ENCODE measurements around the gene ELMO3.
A peak's percentile ranks its signal among the peaks of the same experiment; 100 is the strongest.

ELMO3 gene, protein sequence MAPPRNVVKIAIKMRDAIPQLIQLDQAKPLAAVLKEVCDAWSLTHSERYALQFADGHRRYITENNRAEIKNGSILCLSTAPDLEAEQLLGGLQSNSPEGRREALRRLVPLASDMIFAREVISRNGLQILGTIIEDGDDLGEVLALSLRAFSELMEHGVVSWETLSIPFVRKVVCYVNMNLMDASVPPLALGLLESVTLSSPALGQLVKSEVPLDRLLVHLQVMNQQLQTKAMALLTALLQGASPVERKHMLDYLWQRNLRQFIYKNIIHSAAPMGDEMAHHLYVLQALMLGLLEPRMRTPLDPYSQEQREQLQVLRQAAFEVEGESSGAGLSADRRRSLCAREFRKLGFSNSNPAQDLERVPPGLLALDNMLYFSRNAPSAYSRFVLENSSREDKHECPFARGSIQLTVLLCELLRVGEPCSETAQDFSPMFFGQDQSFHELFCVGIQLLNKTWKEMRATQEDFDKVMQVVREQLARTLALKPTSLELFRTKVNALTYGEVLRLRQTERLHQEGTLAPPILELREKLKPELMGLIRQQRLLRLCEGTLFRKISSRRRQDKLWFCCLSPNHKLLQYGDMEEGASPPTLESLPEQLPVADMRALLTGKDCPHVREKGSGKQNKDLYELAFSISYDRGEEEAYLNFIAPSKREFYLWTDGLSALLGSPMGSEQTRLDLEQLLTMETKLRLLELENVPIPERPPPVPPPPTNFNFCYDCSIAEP

GRCh38 chr16:67199011-67199807 lies at the start of gene ELMO3:
Gene ELMO3 (plus strand): TSS chr16:67199131. CDS start chr16:67199327, 196 bp downstream.
- TF ChIP-seq, protein P1, sequence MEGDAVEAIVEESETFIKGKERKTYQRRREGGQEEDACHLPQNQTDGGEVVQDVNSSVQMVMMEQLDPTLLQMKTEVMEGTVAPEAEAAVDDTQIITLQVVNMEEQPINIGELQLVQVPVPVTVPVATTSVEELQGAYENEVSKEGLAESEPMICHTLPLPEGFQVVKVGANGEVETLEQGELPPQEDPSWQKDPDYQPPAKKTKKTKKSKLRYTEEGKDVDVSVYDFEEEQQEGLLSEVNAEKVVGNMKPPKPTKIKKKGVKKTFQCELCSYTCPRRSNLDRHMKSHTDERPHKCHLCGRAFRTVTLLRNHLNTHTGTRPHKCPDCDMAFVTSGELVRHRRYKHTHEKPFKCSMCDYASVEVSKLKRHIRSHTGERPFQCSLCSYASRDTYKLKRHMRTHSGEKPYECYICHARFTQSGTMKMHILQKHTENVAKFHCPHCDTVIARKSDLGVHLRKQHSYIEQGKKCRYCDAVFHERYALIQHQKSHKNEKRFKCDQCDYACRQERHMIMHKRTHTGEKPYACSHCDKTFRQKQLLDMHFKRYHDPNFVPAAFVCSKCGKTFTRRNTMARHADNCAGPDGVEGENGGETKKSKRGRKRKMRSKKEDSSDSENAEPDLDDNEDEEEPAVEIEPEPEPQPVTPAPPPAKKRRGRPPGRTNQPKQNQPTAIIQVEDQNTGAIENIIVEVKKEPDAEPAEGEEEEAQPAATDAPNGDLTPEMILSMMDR (IDR thresholded peaks at IDR 0.05; ENCODE audit: extremely low read depth, insufficient read depth, missing control alignments) = no peak
- in situ Hi-C loops (cut with MboI; ENCODE audit: low pct_unique_long_range_greater_than_20kb, low sequenced_read_pairs, unreplicated experiment) = no loop called here
- DNase-seq (ENCODE audit: low spot score) = no peak

DNA sequence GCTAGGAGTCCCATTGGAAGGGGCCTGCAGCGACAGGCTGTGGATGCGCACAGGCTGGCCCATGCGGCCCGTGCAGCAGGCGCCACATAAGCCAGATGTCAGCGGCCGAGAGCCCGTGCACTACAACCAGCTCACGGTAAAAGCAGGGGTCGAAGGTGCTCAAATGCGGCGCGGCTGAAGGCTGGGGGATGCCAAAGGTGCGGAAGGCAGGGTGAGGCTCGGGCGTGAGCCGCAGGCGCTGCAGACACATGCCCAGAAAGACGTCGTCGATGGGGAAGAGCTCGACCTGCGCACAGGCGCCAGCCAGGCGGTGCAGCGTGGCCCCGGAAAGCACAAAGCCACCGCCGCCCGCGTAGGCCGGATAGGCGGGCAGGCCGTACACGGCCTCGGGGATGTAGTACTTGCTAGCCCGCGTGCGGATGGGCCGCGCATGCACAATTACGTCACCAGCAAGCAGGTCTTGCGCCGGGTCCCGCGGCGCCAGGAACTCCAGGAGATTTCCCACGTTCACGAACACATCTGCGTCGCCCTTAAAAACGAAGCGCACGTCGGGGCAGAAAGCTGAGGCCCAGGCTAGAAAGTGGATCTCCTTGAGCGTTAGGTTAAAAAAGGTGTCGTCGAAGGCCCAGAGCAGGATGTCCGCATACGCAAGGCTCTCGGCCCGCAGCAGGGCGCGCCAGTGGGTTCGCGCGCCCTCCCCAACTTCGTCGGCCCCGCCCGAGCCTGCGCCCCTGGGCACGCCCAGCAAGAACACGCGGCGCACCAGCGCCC lies 49.5 kb upstream of the ELMO3 start:
- DNase-seq (ENCODE audit: low spot score) = peak; percentile 16
- TF ChIP-seq, protein P1 (IDR thresholded peaks at IDR 0.05; ENCODE audit: extremely low read depth, insufficient read depth, missing control alignments) = no peak
- in situ Hi-C loops (cut with MboI; ENCODE audit: low pct_unique_long_range_greater_than_20kb, low sequenced_read_pairs, unreplicated experiment) = loop anchor here (10.0 kb wide), 1 partner anchor 135 kb away; no protein-coding TSS in a partner anchor

- DNase-seq (ENCODE audit: low spot score) = peak; percentile 86
- in situ Hi-C loops (cut with MboI; ENCODE audit: low pct_unique_long_range_greater_than_20kb, low sequenced_read_pairs, unreplicated experiment) = loop anchor here (10.0 kb wide), 1 partner anchor 135 kb away; no protein-coding TSS in a partner anchor
- TF ChIP-seq, protein P1 (IDR thresholded peaks at IDR 0.05; ENCODE audit: extremely low read depth, insufficient read depth, missing control alignments) = peak; percentile 16
Observed at GRCh38 chr16:67150047-67150832, 48.7 kb upstream of the ELMO3 start.

DNA sequence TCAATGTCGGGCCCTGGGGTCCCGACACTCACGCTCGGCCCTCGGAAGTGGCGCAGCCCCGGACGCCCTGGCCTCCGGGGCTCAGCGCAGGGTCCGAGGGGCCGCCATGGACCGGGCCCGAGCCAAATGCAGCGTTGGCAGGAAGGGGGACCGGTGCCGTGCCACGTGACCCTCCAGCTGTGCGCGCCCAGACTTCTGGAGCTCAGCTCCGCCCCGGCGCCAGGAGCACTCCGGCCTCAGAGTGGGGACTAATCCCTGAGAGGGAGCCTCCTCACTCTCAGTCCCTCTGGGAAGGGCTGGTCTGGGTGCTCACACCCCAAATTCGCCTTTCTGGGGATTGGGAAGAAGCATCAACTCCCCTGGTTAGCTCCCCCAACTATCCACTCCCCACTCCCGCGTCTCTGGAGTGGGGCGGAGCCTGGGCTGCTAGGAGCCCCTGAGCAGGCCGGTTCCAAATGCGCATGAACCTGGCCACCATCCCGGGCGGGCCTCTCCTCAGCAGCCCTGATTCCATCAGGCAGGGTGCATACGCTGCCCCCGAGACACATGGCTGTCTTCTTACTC lies 48.0 kb upstream of the ELMO3 start, which contains the start of gene B3GNT9:
TSS of gene B3GNT9 (minus strand) at position 166 of the 564 bp plus-strand sequence. CDS start 513 bp downstream, outside the sequence.
- TF ChIP-seq, protein P1 (IDR thresholded peaks at IDR 0.05; ENCODE audit: extremely low read depth, insufficient read depth, missing control alignments) = no peak
- DNase-seq (ENCODE audit: low spot score) = peak; percentile 88
- in situ Hi-C loops (cut with MboI; ENCODE audit: low pct_unique_long_range_greater_than_20kb, low sequenced_read_pairs, unreplicated experiment) = loop anchor here (10.0 kb wide), 1 partner anchor 136 kb away; no protein-coding TSS in a partner anchor

DNA sequence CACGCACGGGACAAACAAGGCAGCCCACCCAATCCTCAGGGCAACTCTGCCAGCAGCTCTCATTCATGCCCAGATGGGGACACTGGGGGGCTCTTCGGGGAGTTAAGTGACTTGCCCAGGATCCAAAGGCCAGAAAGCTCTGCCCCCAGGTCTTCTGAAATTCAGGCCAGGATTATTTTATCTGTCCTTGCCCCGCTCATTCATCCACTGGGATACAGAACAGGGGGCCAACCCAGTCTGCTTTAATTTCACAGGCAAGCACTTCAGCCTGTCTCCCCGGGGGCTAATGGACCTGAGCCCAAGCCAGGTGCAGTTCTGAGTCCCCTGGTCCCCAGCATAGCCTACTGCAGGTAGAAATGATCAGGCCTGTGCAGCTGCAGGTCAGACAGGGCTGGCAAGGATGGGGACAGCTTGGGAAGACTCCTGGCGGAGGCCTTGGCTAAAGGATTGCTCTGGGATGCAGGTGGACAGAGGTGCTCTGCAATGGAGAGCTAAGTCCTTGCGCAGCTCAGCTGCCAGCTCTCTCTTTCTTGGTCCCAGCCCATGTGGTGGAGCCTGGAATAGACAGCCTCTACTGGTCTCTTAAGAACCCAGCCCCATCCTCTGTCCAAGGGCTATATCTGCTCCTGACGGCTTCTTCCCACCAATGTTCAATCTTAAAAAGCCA lies 47.4 kb upstream of the ELMO3 start:
- DNase-seq (ENCODE audit: low spot score) = peak; percentile 36
- in situ Hi-C loops (cut with MboI; ENCODE audit: low pct_unique_long_range_greater_than_20kb, low sequenced_read_pairs, unreplicated experiment) = loop anchor here (10.0 kb wide), 1 partner anchor 137 kb away; no protein-coding TSS in a partner anchor
- TF ChIP-seq, protein P1 (IDR thresholded peaks at IDR 0.05; ENCODE audit: extremely low read depth, insufficient read depth, missing control alignments) = no peak

All from GM13977 (cell line).